Uterus (tissue), 2 donors: ENCODE results near the gene PJVK.
"Not testable (repeated sequence)": the region's sequence is repeated elsewhere in the genome, so short reads cannot be mapped to it uniquely, and the experiment has no call there.

Experiments
- POLR2A ChIP-seq, 2 donors: fragments of 450-650 bp; IDR thresholded peaks; one replicate each; pipeline ENCODE4 v1.6.1; 2016; ENCODE audit warnings: antibody characterized with exemption in 2 of 2, mild to moderate bottlenecking in 1 of 2, moderate library complexity in 1 of 2
- TF ChIP-seq, protein P1 (sequence below), 4 experiments: fragments of 200-600 bp in 2 of 4; fragments of 450-650 bp in 2 of 4; sonication (generic) in 2 of 4; IDR thresholded peaks; one replicate each; pipeline ENCODE4 v1.5.1; 2016 to 2019; ENCODE audit warnings: antibody characterized with exemption in 4 of 4, mild to moderate bottlenecking in 2 of 4, moderate library complexity in 1 of 4

- TF ChIP-seq, protein P1, sequence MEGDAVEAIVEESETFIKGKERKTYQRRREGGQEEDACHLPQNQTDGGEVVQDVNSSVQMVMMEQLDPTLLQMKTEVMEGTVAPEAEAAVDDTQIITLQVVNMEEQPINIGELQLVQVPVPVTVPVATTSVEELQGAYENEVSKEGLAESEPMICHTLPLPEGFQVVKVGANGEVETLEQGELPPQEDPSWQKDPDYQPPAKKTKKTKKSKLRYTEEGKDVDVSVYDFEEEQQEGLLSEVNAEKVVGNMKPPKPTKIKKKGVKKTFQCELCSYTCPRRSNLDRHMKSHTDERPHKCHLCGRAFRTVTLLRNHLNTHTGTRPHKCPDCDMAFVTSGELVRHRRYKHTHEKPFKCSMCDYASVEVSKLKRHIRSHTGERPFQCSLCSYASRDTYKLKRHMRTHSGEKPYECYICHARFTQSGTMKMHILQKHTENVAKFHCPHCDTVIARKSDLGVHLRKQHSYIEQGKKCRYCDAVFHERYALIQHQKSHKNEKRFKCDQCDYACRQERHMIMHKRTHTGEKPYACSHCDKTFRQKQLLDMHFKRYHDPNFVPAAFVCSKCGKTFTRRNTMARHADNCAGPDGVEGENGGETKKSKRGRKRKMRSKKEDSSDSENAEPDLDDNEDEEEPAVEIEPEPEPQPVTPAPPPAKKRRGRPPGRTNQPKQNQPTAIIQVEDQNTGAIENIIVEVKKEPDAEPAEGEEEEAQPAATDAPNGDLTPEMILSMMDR (IDR thresholded peaks at IDR 0.05) = not testable (repeated sequence)
- TF ChIP-seq POLR2A (IDR thresholded peaks at IDR 0.05) = not testable (repeated sequence)
These were observed 38.7 kb upstream of the PJVK start for GRCh38 chr2:178412453-178412852.
